Tibial artery (tissue), 4 donors: Measurements from ENCODE around the gene VRK2.
"Not testable (repeated sequence)": the region's sequence is repeated elsewhere in the genome, so short reads cannot be mapped to it uniquely, and the experiment has no call there.

ENCODE experiments used
- DNase-seq, 2 donors: peaks; one replicate each; pipeline ENCODE4 v3.0.0-alpha.2; 2019
- H3K27ac ChIP-seq, 2 donors: fragments of 200-600 bp; sonication (generic) in 1 of 2; 1 replicate in 1 of 2; 2 replicates in 1 of 2; pipeline ENCODE4 v1.5.1; 2018 to 2019; ENCODE audit warnings: mild to moderate bottlenecking in 1 of 2
- H3K27me3 ChIP-seq, 2 donors: fragments of 200-600 bp; sonication (generic) in 1 of 2; one replicate each; pipeline versions ENCODE4 v1.5.1 to v1.6.0; 2016 to 2019
- H3K36me3 ChIP-seq, 3 donors: fragments of 200-600 bp; sonication (generic) in 2 of 3; one replicate each; pipeline ENCODE4 v1.5.1; 2016 to 2019; ENCODE audit warnings: mild to moderate bottlenecking in 2 of 3
- H3K4me1 ChIP-seq, 4 donors: fragments of 200-600 bp; sonication (generic) in 2 of 4; 1 replicate in 3 of 4; 2 replicates in 1 of 4; pipeline ENCODE4 v1.5.1; 2016 to 2019
- H3K4me3 ChIP-seq, 2 donors: fragments of 200-600 bp; sonication (generic) in 1 of 2; 1 replicate in 1 of 2; 2 replicates in 1 of 2; pipeline ENCODE4 v1.5.1; 2018 to 2019; ENCODE audit warnings: mild to moderate bottlenecking in 2 of 2
- H3K9me3 ChIP-seq, 3 donors: fragments of 200-600 bp; sonication (generic) in 1 of 3; one replicate each; pipeline ENCODE4 v1.5.1; 2016 to 2019
- intact Hi-C: fragments of 100-400 bp; cut with DNase I; formaldehyde crosslinking; loops from one replicate; pipeline ENCODE4 v1.15.0; 2023; ENCODE audit warnings: low total_unique reads
- TF ChIP-seq, protein P1 (sequence below), 2 experiments: fragments of 200-600 bp in 1 of 2; fragments of 450-650 bp in 1 of 2; IDR thresholded peaks; one replicate each; pipeline ENCODE4 v1.5.1; 2017 to 2019; ENCODE audit warnings: antibody characterized with exemption in 2 of 2, mild to moderate bottlenecking in 1 of 2, moderate library complexity in 1 of 2

VRK2 gene

DNA sequence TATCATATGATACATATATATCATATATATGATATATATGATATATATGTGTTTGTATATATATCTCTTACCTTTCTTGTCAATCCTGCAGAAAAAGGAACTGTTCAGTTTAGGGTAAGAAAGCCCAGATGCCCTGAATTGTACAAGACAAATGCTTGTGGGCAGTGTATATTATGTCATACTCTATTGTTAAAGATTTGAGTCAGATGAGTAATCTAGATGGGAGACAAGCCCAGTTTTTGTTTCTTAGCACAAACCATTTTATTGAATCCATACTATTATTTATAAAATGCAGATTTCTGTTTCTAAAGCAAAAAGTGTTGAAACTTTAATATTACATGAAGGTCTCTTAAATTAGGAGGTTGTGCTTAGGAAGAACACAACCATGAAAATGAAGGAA lies 90.6 kb downstream of the VRK2 start:
- TF ChIP-seq, protein P1, sequence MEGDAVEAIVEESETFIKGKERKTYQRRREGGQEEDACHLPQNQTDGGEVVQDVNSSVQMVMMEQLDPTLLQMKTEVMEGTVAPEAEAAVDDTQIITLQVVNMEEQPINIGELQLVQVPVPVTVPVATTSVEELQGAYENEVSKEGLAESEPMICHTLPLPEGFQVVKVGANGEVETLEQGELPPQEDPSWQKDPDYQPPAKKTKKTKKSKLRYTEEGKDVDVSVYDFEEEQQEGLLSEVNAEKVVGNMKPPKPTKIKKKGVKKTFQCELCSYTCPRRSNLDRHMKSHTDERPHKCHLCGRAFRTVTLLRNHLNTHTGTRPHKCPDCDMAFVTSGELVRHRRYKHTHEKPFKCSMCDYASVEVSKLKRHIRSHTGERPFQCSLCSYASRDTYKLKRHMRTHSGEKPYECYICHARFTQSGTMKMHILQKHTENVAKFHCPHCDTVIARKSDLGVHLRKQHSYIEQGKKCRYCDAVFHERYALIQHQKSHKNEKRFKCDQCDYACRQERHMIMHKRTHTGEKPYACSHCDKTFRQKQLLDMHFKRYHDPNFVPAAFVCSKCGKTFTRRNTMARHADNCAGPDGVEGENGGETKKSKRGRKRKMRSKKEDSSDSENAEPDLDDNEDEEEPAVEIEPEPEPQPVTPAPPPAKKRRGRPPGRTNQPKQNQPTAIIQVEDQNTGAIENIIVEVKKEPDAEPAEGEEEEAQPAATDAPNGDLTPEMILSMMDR (IDR thresholded peaks at IDR 0.05): no peak
- Histone ChIP-seq H3K27ac (no peak overlapping the region), H3K4me1 (peaks cover 0 to 7% (median 0%) of the 10 kb centered on the region in 4 donors), H3K27me3 (no peaks in the 10 kb centered on the region), H3K4me3 (no peak overlapping the region), H3K9me3 (no peaks in the 10 kb centered on the region), H3K36me3 (peaks cover 3 to 4% (median 3%) of the 10 kb centered on the region in 3 donors)
- no peak for DNase-seq
- intact Hi-C loops: no loop called here

DNA sequence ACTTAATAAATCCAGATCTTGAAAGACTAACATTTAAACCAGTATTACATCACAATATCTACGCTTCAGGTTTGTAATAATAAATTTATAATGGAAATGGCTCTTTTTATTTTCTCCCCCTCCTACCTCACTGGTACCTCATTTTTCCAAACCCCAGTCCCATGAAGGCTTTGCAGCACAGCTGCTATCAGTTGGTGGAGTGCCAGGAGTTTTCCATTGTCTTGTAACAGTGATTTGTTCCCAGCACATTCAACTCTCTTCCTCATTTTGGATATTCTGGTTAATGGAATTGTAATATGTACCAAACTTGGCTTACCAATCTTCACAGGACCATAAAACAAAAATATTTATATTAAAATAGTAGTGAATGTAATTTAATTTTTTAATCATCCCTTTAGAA lies 91.2 kb downstream of the VRK2 start:
- DNase-seq: no peak
- intact Hi-C loops: no loop called here

DNA sequence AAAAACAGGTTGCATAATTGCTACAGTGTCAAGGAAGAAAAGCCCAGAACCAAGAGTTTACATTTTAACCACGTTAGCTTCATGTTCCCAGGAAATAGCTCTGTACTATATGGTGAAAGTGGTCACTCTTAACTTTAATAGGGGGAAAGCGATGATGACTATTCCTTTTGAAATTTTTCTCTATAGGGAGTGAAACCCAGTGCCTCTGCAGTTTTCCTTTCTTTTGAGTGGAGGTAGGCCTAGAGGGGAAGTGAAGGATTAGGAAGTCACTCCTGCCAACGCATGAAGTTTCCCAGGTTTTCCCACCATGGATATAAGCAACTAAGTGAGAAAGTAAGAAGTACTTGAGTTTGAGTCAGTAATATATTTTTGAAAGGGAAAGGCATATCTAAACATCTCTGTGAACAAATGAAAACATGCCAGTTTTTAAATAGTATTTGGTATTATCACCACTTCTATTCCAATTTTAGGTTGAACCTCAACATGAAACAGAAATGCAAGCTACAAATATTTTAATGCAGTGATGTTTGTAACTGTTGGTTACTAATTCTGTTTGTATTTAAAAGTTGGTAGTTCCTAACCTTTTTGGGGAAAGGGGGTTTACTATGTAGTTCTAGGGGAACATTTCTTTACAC lies 91.9 kb downstream of the VRK2 start:
- no peak for DNase-seq
- no peak overlapping the region for H3K4me3 ChIP-seq
- TF ChIP-seq, protein P1 (IDR thresholded peaks at IDR 0.05): no peak
- H3K36me3 ChIP-seq: peaks cover 0 to 4% (median 3%) of the 10 kb centered on the region in 3 donors
- H3K27me3 ChIP-seq: no peaks in the 10 kb centered on the region
- peaks cover 0 to 7% (median 0%) of the 10 kb centered on the region in 4 donors for H3K4me1 ChIP-seq
- intact Hi-C loops: no loop called here
- no peaks in the 10 kb centered on the region for H3K9me3 ChIP-seq
- H3K27ac ChIP-seq: no peak overlapping the region

More for the DNA sequence above, 91.2 kb downstream of the VRK2 start:
- Histone ChIP-seq H3K9me3 (no peaks in the 10 kb centered on the region), H3K27me3 (no peaks in the 10 kb centered on the region), H3K27ac (no peak overlapping the region), H3K36me3 (peaks cover 0 to 4% (median 3%) of the 10 kb centered on the region in 3 donors), H3K4me3 (no peak overlapping the region), H3K4me1 (peaks cover 0 to 7% (median 0%) of the 10 kb centered on the region in 4 donors)
- TF ChIP-seq, protein P1 (IDR thresholded peaks at IDR 0.05): no peak

DNA sequence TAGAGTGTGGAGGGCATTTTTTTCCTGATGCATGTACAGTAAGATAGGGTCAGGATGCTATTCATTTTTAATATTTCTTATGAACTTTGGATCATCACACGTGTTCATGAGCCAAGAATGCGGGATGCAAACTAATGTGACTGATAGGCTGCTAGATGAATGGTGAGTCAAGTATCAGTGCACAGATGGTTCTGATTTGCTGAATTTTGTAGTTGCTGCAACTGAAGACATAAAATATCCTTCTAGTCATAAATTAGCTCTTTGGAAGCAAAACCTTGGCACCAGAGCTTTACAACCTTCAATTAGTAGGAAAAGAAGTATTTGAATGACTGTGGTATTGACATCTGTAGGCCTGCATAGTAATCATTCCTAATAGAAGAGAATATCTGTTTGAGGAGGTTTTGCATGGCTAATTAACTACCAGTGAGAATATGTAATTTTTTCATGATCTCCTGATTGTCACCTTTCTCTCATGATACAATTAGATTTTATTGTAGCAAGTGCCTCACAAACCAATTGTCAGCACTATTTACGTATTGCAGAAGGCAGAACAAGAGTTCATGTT lies 94.0 kb downstream of the VRK2 start:
- intact Hi-C loops: no loop called here
- TF ChIP-seq, protein P1 (IDR thresholded peaks at IDR 0.05): no peak
- H3K4me3 ChIP-seq: no peak overlapping the region
- H3K9me3 ChIP-seq: no peaks in the 10 kb centered on the region
- peaks cover 0 to 7% (median 0%) of the 10 kb centered on the region in 4 donors for H3K4me1 ChIP-seq
- H3K36me3 ChIP-seq: peaks cover 0 to 4% (median 3%) of the 10 kb centered on the region in 3 donors
- no peak for DNase-seq
- no peaks in the 10 kb centered on the region for H3K27me3 ChIP-seq
- H3K27ac ChIP-seq: no peak overlapping the region

DNA sequence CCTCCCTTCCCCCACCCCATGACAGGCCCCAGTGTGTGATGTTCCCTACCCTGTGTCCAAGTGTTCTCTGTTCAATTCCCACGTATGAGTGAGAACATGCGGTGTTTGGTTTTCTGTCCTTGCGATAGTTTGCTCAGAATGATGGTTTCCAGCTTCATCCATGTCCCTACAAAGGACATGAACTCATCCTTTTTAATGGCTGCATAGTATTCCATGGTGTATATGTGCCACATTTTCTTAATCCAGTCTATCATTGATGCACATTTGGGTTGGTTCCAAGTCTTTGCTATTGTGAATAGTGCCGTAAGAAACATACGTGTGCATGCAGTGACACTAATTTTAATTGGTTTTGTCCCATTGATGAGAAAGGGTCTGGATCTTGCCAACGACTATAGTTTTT lies 99.2 kb downstream of the VRK2 start:
- H3K36me3 ChIP-seq, intact Hi-C loops: not testable (repeated sequence)

DNA sequence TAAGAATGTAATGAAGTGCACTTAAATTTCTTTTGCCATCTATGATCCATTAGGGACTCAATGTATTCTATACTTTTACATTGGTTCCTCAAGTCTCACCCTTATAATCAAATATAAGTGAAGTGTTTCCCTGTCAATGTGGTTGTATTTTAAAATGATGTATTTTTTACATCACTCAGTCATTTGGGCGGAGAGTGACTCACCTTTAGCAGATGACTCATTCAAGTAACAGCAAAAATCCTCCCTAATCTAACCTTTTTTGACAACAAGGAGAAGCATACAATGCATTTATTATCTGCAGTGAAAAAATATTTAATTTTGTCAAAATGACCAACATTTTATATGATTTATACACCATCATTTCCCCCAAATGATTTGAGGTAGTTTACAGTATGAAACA lies 100.1 kb downstream of the VRK2 start:
- no peaks in the 10 kb centered on the region for H3K27me3 ChIP-seq
- no peaks in the 10 kb centered on the region for H3K36me3 ChIP-seq
- H3K9me3 ChIP-seq: no peaks in the 10 kb centered on the region
- H3K4me1 ChIP-seq: no peaks in the 10 kb centered on the region
- TF ChIP-seq, protein P1 (IDR thresholded peaks at IDR 0.05): no peak
- H3K4me3 ChIP-seq: no peak overlapping the region
- no peak for DNase-seq
- intact Hi-C loops: no loop called here
- no peak overlapping the region for H3K27ac ChIP-seq

More for the DNA sequence above, 99.2 kb downstream of the VRK2 start:
- H3K4me3 ChIP-seq, H3K27me3 ChIP-seq, H3K9me3 ChIP-seq, DNase-seq, H3K4me1 ChIP-seq, H3K27ac ChIP-seq: not testable (repeated sequence)
